Fibroblast of skin of scalp (primary cell): ENCODE results near the gene NGEF.
"Not testable (repeated sequence)": the region's sequence is repeated elsewhere in the genome, so short reads cannot be mapped to it uniquely, and the experiment has no call there.

Source experiments
- DNase-seq: peaks from one replicate; pipeline ENCODE4 v3.0.0-alpha.2; 2013

Gene NGEF

DNA sequence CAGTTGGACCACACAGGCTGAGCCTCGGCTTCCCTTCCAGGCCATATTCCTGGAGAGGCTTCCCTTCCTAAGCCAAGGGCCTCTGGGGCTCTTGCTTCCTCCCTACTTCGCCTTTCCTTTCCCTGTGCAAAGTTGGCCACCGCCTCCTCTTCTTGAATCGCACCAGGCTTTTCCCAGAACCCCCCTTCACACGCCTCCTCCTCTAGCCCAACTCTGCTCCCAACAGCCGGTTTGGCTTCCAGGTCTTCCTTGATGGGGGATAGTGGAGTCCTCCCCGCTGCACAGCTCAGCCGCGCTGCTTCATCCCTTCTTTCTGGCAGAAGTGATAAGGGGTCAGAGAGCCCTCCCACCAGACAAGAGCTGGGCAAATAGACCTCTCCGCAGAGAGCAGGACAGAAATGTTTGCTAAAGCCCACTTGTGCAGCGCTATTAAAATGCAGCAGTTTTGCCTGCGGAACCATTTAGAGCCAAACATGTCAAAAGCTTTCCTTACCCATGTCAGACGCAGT, 86.6 kb downstream of the NGEF start:
- no peak for DNase-seq

DNA sequence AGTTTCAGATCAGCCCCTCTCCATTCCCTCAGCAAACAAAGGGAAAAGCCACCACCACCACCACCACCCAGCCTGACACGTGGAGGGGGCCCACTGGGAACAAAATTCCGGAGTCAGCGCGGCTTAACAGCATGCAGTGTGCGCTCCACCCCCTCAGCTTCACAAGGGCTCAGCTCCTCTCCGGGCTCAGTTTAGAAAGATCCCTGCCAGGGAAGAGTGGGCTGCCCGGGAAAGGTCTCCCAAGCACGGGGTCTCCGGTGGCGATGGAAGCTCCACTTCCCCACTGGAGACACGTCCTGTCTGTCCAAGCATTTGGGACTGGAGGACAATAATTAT, 87.3 kb downstream of the NGEF start:
- no peak for DNase-seq

DNA sequence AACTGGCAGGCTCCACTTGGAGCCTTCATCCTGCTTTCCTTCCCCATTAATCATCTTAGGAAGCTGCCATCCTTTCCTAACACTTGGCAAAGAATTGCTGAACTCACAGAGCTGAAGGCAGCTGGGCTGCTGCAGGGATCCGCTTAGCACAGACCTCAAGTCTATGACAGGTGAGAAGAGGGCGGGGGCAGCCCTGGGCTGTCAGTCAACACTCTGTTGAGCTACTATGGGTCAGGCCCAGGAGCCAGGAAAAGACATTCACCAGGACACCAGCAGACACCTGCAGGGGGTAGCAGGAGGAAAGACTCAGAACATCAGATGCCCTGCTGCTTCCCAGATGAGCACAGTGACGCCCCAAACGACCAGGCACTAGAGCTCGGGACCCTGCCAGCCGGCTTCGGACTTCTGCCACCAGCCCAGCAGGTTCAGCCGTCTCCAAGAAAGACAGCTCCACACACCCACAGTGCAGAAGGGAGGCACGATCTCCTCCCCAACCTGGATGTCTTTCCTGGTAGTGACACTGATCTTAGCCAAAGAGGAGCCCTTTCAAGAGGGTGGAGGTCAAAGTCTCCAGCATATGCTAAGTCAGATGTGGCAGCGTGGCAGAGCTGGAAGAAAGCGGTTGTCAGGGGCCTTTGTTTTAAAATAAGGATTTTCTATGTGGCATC, 87.8 kb downstream of the NGEF start:
- DNase-seq = no peak

DNA sequence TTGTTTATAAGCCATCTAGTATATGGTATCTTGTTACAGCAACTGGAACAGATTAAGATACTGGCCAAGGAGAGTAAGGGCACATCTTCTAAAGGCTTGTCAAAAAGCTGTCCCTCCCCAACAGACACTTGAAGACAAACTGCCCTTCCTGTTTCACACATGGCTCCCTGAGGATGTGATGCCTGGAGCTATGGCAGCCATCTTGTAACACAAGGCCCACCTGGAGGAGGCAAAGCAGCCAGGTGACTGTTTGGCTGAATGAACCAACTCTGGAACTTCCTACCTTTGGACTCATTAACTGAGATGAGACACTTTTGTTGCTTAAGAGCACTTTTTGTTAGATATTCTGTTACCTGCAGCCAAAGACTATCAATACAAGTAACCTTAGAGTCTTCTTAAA, 88.6 kb downstream of the NGEF start:
- DNase-seq = no peak

DNA sequence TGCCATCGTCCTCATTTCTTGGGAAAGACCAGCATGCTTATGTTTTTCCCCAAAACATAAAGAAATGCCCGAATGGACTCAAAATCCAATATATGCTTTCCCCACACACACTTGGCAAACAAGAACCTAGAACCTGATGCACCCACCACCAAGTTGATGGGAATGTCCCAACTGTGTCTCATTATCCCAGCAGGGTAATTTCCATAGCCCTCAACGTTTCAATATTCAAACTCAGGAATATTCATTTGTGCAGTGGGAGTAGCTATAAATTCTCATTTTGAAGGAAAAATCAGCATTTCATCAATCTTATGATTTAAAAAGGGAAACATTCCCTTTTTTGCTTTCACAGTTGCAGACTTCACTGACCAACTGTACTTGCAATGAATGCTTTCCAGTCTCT, 92.3 kb downstream of the NGEF start:
- no peak for DNase-seq

- no peak for DNase-seq
Measured at GRCh38 chr2:232920055-232920454, 93.0 kb downstream of the NGEF start.

- DNase-seq = no peak
Measured at GRCh38 chr2:232919141-232919540, 93.9 kb downstream of the NGEF start.

DNA sequence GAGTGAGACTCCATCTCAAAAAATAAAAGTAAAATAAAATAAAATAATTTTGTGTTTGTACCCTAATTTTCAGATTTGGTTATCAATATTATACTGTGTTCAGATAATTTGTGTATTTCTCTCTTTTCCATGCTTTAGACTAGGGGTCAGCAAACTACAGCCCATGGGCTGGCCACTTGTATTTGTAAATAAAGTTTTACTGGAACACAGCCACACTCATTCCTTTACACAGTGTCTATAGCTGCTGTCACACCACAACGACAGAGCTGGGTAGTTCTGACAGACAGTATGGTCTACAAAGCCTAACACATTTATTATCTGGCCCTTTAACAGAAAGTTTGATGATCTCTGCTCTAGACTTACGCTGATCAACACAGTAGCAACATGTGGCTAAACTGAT, 99.2 kb downstream of the NGEF start:
- DNase-seq = no peak

GRCh38 chr2:232911712-232912277, 101.3 kb downstream of the NGEF start:
- DNase-seq = no peak

GRCh38 chr2:232910376-232910775, 102.7 kb downstream of the NGEF start:
- no peak for DNase-seq

DNA sequence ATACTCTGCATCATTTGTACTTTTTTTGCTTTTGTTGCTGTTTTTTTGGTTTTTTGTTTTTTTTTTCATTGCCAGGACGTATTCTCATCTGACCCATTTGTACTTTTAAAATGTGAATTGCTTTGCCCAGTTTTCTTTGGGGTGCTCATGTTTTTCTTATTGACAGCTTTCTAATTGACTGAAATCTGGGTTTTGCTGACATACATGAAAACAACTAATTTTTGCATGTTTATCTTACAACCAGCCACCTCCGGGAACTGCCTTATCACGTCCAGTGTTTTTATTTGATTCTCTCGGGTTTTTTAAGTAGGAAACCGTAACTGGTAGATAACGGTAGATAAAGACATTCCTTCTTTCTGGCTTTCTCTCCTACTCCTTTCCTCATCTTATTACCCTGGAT, 104.4 kb downstream of the NGEF start:
- DNase-seq = no peak

- not testable (repeated sequence) for DNase-seq
Measured at GRCh38 chr2:232907718-232908085, 105.4 kb downstream of the NGEF start.

DNA sequence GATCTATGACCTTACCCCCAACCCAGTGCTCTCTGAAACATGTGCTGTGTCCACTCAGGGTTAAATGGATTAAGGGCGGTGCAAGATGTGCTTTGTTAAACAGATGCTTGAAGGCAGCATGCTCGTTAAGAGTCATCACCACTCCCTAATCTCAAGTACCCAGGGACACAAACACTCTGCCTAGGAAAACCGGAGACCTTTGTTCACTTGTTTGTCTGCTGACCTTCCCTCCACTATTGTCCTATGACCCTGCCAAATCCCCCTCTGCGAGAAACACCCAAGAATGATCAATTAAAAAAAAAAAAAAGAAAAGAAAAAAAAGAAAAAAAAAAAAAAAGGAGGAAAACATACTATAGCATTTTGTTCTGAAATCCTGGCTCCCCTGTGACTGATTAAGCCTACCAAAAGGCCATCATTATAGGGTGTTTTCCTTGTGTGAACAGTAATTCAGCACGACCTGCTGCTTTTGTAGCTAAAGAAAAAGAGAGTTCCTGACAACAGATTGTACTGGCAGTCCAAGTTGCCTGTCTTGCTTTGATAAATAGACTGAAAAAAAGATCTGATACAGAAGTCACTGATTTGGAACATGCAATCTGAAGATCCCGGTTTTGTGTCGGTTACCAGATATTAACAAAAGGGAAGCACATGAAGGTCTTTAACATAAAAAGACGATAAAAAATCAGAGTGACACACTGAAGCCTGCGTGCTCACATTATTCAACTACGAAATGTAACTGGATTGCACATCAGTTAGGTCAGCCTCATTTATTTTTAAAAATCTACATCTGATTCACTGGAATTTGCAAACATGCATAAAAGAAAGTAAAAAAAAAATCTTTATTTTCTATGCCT, 106.0 kb downstream of the NGEF start:
- DNase-seq = not testable (repeated sequence)

- DNase-seq = no peak
Measured at GRCh38 chr2:232903989-232904388, 109.1 kb downstream of the NGEF start.

- DNase-seq = peak; percentile 84
Measured at GRCh38 chr2:232901736-232902578, 111.1 kb downstream of the NGEF start.

DNA sequence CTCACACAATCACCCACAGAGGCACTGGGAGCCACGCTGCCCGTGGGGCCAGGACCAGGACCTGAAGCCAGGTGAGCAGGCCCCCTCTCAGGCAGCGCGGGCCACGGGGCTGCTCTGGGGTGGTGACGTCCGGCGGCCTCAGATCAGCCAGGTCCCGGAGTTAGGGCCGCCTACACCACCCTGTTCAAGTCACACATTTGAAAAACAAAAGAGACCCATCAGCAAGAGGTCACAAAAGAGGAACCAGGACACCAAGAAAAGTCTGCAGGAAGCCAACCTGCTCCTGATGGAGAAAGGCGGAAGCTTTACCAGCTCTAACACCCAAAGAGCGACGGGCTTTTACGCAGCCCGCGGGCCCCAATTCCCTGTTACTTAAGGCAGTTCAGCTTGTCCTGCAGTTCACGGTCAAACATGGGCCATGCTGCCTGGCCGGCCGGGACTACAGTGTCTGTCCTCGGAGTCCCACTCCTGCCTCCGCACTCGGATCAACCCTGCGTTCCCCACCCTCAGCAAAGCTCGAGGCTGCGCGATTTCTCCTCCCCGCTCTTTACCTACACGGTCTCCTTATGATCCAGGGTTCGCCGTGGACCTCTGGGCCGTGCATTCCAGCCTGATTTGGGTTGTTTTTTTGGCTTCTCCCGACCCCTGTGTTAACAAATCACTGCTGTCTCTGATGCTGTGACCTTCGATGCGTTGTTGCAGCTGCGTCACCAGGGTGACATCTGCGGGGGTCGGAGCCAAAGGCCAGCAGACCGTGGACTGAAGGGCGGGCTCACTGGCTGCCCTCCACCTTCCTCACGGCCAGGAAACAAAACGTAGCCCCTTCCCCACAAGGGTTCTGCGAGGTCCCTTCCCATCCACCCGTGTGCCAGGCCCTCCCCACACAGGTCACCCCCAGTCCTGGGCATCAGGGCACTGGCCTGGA, 112.0 kb downstream of the NGEF start:
- DNase-seq = no peak

- DNase-seq = peak; percentile 37
Measured at GRCh38 chr2:232898592-232899543, 114.2 kb downstream of the NGEF start.

GRCh38 chr2:232897598-232898408, 115.3 kb downstream of the NGEF start:
- no peak for DNase-seq
